HFF-Myc (cell line): ENCODE results near the gene PPP2R1A.

Experiments
- DNase-seq: peaks from one replicate; pipeline ENCODE4 v3.0.0-alpha.2; 2011; ENCODE audit warnings: low read depth; ENCODE audit errors: extremely low read depth
- H3K4me3 ChIP-seq: replicated peaks from 2 replicates; pipeline ENCODE4 v1.5.1; 2011; ENCODE audit warnings: low read depth, mild to moderate bottlenecking, control low read depth, low read length
- TF ChIP-seq, protein P1 (sequence below): IDR thresholded peaks from 2 replicates; pipeline ENCODE4 v1.5.1; 2012; ENCODE audit warnings: mild to moderate bottlenecking, low read depth, low read length, control low read depth; ENCODE audit errors: missing control alignments

PPP2R1A gene

DNA sequence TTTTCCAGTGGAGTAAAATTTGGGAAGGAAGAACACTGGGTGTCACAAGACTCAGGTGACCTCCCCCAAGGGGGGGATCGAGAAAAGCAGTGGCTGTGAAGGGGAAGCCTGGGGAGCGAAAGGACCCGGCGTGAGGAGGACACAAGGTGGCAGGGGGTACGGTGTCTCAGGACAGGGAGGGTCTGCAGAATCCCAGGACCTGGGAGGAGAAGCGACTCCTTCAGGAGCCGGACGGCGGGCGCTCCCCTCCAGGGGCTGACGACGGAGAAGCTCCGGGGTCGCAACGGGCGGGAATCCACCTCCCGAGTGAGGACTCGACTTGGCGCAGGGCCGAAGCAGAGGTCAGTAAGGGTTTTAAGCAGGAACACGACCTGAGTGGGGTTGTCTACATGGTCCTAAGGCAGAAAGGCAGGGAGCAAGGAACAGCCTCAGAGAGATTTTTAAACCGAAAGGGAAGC is 19.0 kb upstream of the PPP2R1A start:
- H3K4me3 ChIP-seq = peak overlapping the region; percentile 83
- TF ChIP-seq, protein P1, sequence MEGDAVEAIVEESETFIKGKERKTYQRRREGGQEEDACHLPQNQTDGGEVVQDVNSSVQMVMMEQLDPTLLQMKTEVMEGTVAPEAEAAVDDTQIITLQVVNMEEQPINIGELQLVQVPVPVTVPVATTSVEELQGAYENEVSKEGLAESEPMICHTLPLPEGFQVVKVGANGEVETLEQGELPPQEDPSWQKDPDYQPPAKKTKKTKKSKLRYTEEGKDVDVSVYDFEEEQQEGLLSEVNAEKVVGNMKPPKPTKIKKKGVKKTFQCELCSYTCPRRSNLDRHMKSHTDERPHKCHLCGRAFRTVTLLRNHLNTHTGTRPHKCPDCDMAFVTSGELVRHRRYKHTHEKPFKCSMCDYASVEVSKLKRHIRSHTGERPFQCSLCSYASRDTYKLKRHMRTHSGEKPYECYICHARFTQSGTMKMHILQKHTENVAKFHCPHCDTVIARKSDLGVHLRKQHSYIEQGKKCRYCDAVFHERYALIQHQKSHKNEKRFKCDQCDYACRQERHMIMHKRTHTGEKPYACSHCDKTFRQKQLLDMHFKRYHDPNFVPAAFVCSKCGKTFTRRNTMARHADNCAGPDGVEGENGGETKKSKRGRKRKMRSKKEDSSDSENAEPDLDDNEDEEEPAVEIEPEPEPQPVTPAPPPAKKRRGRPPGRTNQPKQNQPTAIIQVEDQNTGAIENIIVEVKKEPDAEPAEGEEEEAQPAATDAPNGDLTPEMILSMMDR = no peak
- no peak for DNase-seq

DNA sequence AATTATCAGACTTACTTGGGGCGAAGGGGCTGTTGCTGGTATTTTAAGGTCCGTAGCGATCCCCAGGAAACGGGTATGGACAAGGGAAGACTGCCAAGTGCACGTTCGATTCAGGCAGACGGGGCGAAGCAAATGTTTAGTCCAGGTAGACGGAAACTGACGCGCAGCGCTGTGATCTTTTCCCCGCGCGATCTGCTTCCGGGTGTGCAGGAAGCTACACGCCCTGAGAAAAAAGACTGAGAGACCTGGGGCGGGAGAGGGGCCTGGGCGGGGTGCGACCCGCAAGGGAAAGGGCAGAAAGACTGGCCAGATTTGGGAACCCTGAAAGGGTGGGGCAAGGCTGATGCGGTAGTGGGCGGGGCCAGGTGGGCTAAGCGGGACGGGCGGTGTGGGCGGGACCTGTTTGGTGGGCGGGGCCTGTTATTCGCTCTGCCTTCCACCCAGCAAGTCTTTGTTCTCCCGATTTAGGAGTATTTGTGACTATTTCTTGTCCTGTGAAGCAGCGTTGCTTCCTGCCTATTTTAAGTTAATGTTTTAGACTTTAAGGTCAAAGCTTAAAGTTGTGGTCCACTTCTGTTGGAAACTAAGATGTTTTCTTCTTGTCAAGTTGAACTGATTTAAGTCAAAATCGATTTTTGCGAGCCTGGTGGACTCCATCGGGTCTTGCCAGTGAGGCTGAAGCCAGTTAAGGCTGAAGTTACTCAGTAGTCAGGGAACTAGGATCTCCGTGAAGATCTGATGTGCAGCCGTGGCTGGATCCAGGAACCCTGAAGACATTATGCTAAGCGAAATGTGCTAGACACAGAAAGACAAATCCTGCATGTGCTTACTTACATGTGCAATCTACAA is 18.3 kb upstream of the PPP2R1A start, which contains the start of gene ZNF836:
TSS of gene ZNF836 (minus strand) at position 301 of the 849 bp plus-strand sequence. CDS start 3,549 bp downstream, outside the sequence.
- TF ChIP-seq, protein P1 = no peak
- peak within 1 kb of the TSS; percentile 83 for H3K4me3 ChIP-seq
- peak; percentile 39 for DNase-seq

DNA sequence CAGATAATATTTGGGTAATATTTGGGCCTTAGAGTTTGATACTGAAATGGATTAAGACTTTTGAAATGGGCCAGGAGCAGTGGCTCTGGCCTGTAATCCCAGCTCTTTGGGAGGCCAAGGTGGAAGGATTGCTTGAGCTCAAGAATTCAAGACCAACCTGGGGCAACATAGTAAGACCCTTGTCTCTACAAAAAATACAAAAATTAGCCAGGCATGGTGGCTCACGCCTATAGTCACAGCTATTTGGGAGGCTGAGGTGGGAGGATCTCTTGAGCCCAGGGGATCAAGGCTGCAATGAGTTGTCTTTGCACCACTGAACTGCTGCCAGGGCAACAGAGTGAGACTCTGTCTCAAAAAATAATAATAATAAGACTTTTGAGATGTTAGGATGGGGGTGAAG is 17.5 kb upstream of the PPP2R1A start:
- H3K4me3 ChIP-seq = no peak overlapping the region
- TF ChIP-seq, protein P1 = no peak
- DNase-seq = no peak

DNA sequence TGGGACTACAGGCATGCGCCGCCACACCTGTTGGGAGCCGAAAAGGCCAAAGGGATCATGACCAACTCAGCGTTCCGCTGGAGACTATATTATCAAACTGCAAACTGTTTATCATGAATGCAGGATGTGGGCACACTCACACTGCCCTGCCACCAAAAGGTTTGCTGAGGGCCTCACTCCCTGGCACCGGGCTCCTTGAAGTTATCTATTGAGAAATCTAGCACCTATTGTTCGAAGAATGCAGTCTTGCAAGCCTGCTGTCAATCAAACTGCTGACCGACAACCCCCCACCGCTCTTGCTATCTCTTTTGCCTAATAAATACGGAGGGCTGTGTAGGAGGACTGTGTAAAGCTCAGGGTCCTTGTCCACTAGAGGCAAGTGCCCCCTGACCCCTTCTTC is 13.3 kb upstream of the PPP2R1A start:
- TF ChIP-seq, protein P1 = no peak
- no peak overlapping the region for H3K4me3 ChIP-seq
- DNase-seq = no peak

DNA sequence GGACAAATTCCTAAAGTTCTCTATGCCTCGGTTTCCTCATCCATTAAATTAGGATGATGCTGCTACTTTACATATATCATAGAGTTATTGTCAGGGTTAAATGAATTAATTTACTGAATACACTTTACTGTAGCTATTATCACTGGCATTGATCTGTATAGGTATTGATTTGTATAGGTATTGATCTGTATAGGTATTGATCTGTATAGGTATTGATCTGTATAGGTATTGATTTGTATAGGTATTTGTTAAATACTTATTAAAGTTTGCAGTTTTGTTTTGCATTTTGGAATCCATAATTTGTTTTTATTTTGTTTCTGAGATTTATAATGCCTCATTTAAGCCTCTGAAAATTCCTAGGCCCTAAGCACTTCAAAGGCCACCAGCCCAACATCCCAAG is 2.4 kb upstream of the PPP2R1A start:
- TF ChIP-seq, protein P1 = no peak
- no peak overlapping the region for H3K4me3 ChIP-seq
- DNase-seq = no peak

DNA sequence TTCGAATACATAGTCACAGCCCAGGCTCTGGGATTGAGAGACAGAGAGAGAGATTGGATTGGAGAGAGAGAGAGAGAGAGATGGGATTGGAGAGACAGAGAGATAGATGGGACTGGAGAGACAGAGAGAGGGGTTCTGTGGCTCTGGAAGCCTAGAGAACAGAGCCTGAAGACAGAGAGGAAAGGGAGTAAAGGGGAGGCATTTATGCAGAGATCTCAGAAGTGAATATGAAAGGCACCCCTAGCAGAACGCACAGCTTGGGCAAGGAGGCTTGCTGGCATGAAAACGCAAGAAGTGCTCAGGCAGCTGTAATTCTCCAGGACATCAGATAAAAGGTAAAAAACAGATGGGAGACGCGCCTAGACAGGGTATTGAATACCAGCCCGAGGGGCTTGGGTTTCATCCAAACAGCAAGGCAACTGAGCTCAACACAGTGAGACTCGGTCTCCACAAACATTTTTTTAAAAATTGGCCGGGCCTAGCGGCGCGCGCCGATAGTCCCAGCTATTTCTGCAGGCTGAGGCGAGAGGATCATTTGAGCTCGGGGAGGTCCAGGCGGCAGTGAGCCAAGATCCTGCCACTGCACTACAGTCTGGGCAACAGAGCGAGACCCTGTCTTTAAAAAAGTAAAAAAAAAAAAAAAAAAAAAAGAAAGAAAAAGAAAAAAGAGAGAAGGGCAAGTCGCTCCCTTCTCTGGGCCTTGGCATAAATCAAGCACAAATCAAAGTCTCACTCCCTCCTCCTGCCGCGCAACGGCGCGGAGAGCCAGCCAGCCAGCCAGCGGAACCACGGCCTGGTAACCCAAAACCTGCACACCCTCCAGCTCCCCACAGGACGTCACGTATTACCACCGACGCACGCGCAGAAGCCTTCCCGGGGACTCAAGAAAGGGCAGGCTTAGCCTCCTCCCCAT is 774 bp upstream of the PPP2R1A start:
- TF ChIP-seq, protein P1 = no peak
- no peak for DNase-seq
- H3K4me3 ChIP-seq = peak overlapping the region; percentile 35
